Brain microvascular endothelial cell (primary cell): ENCODE measurements around the gene FHIP1A.

ENCODE experiments used
- DNase-seq: peaks from one replicate; pipeline ENCODE4 v3.0.0-alpha.2; 2020
- H3K27ac ChIP-seq: fragments of 250-450 bp; sonication (Bioruptor Pico); 2 replicates; pipeline ENCODE4 v1.5.1; 2020; ENCODE audit warnings: mild to moderate bottlenecking, moderate library complexity
- H3K27me3 ChIP-seq: fragments of 250-450 bp; sonication (Bioruptor Pico); replicated peaks from 2 replicates; pipeline ENCODE4 v1.5.1; 2020; ENCODE audit warnings: mild to moderate bottlenecking
- H3K36me3 ChIP-seq: fragments of 250-450 bp; sonication (Bioruptor Pico); replicated peaks from 2 replicates; pipeline ENCODE4 v1.5.1; 2020; ENCODE audit warnings: mild to moderate bottlenecking
- H3K4me3 ChIP-seq: 2 replicates; pipeline ENCODE4 v1.5.1; 2011; ENCODE audit warnings: low read depth, mild to moderate bottlenecking, control low read depth, low read length, moderate library complexity
- CTCF ChIP-seq: IDR thresholded peaks from 2 replicates; pipeline ENCODE4 v1.5.1; 2011; ENCODE audit warnings: low read depth, mild to moderate bottlenecking, moderate library complexity, low read length, control low read depth, inconsistent platforms; ENCODE audit errors: missing control alignments
- in situ Hi-C: cut with HindIII; loops from 2 replicates; pipeline ENCODE4 v1.10.0; 2017; ENCODE audit warnings: low sequenced_read_pairs, low pct_ligation_motif_present

Gene FHIP1A

GRCh38 chr4:151409470-151410313 is 716 bp downstream of the FHIP1A start:
- in situ Hi-C loops, result no loop called here
- H3K27me3 ChIP-seq, result no peaks in the 10 kb centered on the region
- no peak for DNase-seq
- no peaks in the 10 kb centered on the region for H3K36me3 ChIP-seq
- TF ChIP-seq CTCF, result no peak
- H3K4me3 ChIP-seq, result peak overlapping the region; percentile 64
- H3K27ac ChIP-seq, result no peak overlapping the region

- Histone ChIP-seq H3K36me3 (no peaks in the 10 kb centered on the region), H3K27ac (no peak overlapping the region), H3K27me3 (no peaks in the 10 kb centered on the region), H3K4me3 (no peak overlapping the region)
- in situ Hi-C loops, result no loop called here
- peak; percentile 32 for DNase-seq
- TF ChIP-seq CTCF, result no peak
Observed at GRCh38 chr4:151415978-151416377, 7.0 kb downstream of the FHIP1A start.

GRCh38 chr4:151417164-151417571 is 8.2 kb downstream of the FHIP1A start:
- no peaks in the 10 kb centered on the region for H3K27me3 ChIP-seq
- in situ Hi-C loops, result no loop called here
- H3K4me3 ChIP-seq, result no peak overlapping the region
- H3K27ac ChIP-seq, result no peak overlapping the region
- no peak for TF ChIP-seq CTCF
- DNase-seq, result no peak
- no peaks in the 10 kb centered on the region for H3K36me3 ChIP-seq

GRCh38 chr4:151417766-151418376 is 8.9 kb downstream of the FHIP1A start:
- no peak overlapping the region for H3K4me3 ChIP-seq
- peak overlapping the region; percentile 32 for H3K27ac ChIP-seq
- TF ChIP-seq CTCF, result no peak
- DNase-seq, result no peak
- no peaks in the 10 kb centered on the region for H3K27me3 ChIP-seq
- in situ Hi-C loops, result no loop called here
- H3K36me3 ChIP-seq, result no peaks in the 10 kb centered on the region

GRCh38 chr4:151418385-151418784 is 9.4 kb downstream of the FHIP1A start:
- DNase-seq, result peak; percentile 70

More at GRCh38 chr4:151418385-151418784, 9.4 kb downstream of the FHIP1A start:
- Histone ChIP-seq H3K27ac (peak overlapping the region; percentile 32), H3K36me3 (no peaks in the 10 kb centered on the region), H3K4me3 (no peak overlapping the region), H3K27me3 (no peaks in the 10 kb centered on the region)
- in situ Hi-C loops, result no loop called here
- no peak for TF ChIP-seq CTCF
